ENCODE data around the gene AK8.

AK8 gene

DNA sequence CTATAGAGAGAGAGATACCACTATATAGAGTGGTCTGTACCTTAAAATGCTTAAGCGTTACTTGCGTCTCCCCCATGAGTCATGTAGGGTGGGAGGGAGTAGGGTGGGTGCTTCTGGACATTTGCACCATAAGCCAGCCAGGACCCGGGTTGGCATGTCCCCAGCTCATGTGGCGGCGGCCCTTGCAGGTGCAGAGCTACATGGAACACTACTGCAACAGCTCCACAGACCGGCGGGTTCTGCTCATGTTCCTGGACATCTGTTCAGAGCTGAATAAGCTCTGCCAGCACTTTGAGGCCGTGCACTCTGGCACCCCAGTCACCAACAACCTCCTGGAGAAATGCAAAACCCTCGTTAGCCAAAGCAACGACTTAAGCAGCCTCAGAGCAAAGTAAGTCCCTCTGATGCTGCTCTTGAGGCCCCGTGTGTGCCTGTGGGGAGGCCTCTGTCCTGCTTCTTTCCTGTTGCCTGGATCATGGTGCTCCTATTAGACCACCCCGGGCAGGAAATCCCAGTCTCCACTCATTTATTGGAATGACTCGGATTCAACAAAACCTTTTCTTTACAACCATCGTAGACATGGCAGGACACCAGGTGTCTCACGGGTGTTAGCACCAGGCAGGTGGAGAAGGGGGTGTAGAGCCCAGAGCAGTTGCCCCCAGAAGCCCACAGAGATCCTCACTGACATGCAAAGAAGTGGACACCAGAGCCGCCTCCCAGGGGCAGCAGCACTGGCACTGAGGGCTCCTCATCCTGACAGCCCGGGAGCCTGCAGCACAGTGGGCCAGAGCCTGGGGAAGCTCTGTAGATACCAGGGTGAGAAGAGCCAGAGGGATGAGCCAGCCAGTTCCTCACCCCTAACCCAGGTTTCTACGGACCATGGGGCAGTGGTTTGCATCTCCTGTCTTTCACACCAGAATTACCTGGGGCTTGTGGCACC, 9.4 kb upstream of the AK8 start:
- DNase-seq, result no peak

DNA sequence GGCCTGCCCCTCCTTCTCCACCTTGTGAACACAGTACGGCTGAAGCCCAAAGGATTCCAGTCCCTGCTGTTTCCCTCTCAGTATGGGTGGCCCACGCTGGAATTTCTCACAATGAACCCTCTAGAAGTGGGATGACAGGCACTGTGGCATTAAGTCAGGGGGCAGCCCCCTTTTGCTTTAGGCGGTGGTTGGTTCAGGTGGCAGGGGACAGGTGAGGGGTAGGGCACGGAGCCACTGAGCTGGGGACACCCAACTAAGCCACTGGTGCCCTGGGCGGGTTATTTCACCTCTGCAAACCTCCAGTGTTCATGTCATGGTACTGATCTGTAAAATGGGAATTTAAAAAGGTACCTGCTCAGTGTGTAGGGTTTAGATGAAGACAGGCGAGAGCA, 8.2 kb upstream of the AK8 start:
- DNase-seq, result no peak

DNA sequence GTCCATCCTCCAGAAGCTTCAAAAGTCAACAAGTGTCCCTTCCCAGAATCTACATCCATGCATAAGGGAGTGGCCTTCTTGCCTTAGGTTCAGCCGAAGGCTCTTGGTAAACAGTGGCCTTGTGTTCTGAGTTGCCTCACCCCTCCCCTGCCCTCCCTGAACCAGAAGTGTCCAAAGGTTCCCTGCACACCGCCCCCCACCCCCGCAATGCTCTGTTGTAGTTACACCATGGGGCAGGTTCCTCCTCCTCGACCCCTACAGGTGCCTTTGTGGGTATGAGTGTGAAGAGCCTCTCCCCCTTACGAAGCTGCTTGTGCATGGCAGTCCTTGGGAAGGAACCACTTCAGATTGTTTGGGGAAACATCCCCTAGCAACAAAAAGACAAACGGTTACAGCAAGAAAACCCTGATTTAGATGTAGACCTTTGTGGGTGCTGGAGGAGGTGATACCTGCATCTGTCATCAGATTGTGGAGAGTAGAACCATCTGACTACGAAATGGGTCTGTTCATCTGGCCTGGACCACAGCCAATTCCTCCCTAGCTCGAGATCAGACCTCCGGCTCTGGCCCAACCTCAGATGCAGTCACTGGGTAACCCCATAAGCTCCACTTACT, 7.7 kb upstream of the AK8 start:
- no peak for DNase-seq

DNA sequence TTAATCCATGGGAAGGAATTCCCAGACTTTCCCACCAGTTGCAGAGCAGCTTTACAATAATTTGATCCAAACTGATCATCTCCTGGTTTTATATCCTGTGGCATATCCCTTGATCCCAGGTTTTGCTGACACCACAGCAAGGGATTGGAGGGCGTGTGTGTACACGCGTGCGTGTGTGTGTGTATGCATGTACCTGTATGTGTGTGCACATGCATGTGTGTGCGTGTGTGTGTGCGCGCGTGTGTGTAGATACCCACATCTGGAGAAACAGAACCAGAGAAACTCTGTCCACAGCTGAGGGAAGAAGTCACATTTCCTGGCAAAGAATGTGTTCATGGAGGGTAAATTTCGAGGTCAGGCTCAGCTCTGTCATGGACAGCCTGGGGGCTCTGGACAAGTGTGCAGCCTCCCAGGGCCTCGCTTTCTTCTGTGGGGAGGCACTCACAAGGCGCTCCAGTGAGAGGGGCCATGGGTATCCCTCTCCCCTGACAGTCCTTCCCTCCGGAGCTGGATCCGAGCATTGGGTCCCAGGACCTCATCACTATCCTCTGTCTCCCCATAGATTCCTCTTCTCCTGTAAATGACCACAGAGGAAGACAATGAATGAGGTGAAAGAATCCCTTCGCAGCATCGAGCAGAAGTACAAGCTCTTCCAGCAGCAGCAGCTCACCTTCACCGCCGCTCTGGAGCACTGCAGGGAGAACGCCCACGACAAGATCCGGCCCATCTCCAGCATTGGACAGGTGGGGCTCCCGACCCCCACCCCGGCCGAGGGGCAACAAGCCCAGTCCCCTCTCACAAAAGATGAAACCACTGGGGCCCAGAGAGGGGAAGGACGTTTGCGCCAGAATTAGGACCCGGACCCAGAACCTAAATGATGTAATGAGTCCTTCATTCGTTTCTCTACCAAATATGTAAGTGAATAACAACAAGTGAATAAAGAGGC, 5.5 kb upstream of the AK8 start:
- no peak for DNase-seq

DNA sequence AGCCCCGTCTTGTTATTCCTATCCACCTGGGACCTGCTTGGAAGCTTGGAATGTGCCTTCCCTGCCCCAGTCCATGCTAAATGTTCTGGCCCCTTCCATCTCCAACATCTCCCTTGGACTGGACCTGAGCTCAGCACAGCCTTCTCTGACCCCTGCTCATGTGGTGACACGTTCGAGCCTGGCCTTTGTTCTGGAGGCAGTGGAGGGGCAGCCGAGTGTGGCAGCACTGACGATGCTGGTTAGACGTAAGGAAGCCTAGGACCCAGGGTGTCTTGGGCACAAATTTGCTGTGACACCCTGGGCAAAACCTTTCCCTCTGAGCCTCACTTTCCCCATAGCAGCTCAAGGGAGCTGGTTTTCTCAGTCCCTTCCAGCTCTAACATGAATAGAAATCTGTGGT, 4.5 kb upstream of the AK8 start:
- no peak for DNase-seq

DNA sequence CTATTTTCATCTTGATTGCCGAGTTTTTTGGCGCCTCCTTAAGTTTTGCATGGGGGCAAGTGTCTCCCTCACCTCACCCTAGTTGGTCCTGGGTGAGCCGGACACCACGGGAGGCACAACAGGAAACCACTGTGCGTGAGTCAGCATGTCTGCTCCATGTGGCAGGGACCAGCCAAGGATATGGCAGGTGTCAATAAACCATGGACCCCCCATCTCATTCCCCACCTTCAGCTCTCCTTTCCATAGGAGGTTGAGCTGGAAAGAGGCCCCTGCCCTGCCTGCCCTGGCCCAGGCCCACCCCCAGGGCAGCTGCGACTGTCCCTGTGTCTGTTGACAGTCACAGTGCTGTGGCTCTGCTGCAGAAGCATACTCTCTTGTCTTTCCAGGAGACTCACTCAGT, 3.7 kb upstream of the AK8 start:
- DNase-seq, result no peak

DNA sequence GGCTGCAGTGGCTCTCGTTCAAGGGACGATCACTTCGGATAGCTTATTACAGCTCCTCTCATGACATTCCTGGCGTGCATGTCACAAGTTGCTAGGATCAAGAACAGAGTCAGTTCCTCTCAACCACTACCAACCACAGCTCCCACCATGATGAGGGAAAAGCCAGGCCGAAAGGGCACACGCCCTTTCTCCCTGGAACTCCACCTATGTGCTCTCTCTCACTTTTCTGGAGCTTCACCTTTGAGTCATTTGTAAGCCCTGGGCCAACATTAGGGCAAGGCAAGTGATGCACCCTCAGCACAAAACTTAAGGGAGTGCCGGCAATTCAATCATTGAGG, 2.2 kb upstream of the AK8 start:
- no peak for DNase-seq

DNA sequence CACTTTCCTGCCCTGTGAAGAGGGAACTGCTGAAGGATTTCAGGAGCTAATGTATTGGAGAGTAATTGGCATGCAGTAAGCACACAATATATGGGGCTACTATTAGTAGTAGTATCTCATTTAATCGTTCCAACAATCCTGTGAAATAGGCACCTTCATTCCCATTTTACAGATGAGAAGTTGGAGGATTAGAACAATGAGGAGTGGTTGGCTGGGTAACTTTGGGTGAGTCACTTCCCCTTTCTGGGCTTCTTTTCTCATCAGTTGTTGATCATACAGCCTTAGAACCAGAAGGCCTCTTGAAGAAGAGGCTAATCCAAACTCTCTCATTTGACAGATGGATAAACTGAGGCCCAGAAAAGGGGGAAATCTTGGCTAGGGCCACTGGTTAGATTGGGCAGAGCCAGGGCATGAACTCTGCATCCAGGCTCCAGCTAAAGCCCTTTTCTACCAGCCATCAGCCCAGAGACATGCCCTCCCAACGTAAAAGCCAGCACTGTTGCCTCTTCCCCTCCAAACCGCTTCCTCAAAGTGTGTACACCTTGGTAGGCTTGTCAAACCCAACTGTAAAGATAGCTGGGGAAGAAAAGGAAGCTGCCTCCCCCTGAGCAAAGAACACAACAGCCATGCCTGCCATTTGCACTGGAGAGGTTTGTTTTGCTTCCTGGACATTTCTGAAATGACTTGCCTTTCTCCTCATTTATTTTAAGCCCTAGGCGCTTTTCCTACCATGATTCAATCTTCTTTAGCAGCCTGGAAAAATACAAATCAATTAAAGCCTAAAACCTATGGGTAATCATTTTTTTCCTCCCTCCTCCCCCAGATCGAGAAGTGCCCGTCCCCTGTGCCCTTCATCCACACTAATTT, 1.6 kb upstream of the AK8 start:
- no peak for DNase-seq

DNA sequence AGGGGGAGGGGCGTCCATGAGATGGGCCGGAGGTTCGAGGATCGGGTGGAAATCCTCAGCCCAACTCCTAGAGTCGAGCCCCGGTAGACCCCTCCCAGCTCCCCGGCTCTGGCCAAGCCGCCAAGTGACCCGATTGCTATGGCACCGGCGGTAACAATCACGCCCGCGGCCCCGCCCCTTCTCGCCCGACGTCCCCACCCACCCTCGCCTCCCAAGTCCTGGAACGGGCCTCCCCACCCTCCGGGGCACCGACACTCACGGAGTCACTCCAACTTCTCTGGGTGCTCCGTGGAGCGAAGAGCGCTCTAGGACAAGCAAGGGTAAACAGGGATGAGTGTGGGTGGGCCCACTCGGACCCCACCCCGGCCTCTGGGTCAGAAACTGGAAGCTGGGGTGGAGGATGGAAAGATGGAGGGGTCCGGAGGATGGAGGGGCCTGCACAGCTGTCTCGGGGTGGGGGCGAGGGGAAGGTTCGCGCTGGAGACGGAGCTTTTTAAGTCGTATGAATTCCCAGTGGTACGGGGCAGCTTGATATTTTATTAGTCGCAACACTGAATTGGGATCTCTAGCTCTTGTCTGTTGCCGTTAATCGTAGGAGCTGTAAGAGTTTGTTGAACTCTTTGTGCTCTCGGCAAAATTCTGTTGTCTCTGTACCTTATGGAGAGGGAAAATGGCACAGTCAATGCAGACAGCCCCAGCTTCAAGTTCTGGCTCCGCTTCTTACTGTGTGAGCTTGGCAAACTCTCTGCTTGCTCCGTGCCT, 792 bp upstream of the AK8 start, which contains the start of gene SPACA9:
SPACA9 (plus strand) TSS at position 204 of the 762 bp plus-strand sequence. CDS start 5,050 bp downstream, outside the sequence.
- DNase-seq, result peak; percentile 54

DNA sequence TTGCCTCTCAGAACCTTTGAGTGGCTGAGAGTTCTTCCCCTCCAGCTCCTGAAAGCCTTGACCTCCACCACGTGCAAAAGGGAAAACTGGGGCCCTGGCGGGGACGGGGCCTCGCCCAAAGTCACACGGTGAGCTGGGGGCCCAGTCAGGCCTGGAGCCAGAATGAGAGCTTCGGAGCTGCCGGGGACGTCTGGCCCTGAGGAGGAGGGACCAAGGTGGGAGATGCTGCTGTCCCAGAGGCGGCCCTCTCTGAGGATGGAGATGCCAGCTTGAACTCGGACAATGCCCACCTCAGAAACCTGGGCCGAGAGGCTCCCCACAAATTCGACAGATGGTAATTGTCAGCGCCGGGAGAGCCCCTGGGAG, 643 bp downstream of the AK8 start:
- DNase-seq, result no peak

DNA sequence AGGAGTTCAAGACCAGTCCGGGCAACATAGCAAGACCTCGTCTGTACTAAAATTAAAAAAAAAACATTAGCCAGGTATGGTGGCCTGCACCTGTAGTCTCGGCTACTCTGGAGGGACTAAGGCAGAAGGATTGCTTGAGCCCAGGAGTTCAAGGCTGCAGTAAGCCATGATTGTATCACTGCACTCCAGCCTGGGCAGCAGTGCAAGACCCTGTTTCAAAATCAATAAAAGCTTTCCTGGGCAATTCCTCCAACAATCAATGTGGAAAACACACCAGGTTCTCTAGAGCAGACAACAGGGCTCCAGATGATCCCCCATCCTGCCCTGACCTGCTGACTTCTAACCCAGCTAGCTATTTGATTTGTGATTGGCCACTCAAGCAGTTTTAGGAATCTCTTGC, 1.2 kb downstream of the AK8 start:
- DNase-seq, result no peak

DNA sequence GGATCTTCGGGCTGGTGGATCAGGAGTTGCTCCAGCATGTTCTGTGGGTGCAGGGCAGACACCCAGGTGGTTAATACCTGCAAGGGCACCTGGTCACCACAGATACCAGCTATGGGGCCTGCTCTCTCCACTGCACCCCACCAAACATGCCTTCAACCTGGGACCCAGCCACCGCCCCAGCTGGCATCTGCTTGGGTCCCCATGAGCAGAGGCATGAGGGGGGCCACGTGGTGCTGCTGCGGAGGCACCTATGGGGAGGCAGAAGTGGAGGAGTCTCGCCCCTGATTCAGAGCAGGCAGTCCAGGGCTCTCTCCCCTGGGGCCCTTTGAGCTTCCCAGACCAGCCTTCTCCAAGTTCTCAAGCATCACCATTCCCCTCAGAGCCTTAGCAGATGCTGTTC, 2.9 kb downstream of the AK8 start:
- DNase-seq, result no peak

DNA sequence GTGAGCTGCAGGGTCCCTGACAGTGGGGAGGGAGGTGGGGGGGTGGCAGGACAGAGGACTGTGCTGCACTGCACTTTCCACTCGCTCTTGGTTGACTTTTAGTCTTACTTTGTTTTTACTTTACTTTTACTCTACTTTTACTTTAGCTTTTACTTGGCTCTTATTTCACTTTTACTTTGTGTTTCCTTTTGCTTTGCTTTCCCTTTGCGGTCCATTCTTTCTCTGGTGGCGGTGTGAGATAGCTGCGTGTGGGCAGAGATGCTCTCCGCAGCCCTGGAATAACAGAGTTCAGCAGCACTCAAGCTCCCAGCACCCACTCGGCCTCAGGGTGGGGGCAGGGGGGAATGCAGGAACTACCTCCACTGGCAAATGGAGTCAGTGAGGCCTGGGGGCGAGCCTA, 4.7 kb downstream of the AK8 start:
- no peak for DNase-seq

DNA sequence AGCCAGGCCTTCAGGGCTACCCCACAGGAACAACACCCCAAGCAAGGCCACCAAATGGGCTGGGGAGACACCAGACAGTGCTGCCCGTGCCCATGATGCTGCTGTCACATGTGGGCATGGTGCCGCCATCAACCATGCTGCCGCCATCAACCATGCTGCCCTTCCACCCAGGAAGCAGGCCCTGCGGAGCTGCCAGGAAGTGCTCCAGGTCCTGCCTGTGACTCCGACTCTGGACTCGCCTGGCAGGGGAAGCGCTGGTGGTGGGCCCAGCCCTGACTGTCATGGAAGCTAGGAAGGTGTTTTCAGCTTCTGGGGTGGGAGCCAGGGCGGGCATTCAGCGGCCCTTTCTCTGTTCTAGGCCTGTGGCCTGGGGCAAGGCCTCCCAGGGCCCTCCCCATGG, 8.8 kb downstream of the AK8 start:
- no peak for DNase-seq

DNA sequence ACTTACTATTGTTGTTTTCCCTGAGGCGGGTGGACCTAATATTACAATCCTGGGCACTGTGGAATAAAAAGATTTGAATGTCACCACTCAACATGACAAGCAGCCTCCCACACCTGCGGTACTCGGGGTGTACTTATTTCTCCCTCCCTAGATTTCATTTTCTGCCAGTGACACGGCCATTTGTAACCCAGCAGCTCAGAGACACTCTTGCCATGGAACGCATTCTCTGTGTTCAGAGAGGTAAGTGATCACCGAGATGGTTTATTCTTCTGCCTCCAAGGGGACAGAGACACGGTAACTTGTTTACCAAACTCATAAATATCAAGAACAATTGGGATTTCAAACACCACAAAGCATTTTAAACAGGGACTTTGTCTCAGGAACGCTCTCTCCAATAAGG, 11.2 kb downstream of the AK8 start:
- no peak for DNase-seq

DNA sequence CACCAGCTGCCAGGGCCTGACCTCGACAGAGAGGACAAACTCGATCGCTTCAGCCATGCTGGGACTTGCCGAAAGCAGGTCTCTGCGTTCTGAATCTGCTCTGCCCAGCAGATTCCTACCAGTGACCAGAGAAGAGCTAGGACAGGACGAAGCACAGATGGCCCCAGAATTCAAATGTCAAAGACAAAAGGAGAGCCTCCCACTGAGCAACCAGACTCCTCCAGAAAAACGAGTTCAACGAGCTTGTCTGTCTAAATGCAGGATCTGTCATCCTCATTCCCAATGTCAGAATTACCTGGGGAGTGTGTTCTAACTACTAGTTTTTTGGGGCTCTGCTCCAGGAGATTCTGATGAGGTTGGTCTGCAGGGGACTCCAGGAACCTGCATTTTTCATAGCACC, 13.4 kb downstream of the AK8 start:
- DNase-seq, result no peak

DNA sequence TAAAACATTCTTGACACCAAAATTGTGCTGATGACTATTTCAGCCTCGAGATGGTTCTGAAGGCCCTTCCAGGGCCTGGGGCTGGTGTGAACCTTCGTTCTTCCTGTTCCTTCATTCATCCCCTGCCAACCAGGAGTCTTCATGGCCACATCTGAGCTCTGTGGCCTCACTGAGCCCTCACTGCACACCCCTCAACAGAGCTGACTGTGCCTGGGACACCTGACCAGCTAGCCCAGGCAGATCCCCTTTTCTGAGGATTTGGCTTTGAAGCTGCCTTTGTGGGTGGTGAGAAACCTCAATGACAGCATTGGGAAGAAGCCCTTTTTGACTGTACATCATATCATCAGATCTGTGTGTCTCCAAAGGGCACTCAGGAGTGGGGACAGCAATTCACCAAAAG, 13.8 kb downstream of the AK8 start:
- DNase-seq, result no peak

DNA sequence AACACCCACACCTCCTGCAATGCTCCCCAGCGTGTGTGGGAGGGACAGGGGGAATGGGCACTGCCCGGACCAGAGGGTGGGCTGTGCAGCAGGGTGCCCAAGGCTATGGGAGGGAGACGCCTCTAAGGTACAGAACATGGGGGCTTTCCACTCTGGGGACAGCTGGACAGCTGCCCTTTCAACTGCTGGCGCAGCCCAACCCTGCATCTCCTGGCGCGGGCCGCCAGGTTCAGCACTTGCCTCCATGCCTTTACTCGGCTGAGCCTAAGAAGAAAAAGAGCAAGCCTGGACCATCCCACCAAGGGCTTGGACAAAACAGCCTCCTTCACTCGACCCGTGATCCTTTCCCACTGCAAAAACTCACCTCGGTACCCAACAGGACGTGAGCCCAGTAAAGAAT, 15.0 kb downstream of the AK8 start:
- no peak for DNase-seq

DNA sequence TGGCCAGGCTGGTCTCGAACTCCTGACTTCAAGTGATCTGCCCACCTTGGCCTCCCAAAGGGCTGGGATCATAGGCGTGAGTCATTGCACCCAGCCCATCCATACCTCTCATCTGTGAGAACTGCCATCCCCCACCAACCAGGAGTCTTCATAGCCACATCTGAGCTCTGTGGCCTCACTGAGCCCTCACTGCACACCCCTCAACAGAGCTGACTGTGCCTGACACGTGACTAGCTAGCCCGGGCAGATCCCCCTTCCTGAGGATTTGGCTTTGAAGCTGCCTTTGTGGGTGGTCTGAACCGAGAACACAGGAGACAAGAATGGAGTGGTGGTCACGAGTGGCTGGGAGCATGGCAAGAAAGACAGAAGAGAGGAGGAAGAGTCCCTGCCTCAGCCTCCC, 15.6 kb downstream of the AK8 start:
- DNase-seq, result no peak

DNA sequence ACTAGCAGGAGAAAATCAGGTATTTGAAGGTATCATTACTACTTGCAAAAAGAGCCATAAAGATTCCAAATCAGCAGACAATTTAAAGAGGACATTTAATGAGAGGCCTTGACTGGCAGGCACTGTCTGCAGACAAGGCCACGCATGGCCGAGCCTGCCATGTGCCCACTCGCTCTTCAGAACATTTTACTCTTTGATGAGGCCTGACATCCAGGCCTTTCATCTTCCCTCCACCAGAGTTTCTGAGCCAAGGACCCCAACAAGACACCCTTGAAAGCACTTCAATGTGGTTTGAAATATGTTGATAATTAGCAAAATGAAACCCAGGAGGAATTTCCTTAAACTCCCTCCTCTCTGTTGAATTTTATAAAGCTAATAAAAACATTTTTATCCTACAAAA, 16.4 kb downstream of the AK8 start:
- no peak for DNase-seq

DNA sequence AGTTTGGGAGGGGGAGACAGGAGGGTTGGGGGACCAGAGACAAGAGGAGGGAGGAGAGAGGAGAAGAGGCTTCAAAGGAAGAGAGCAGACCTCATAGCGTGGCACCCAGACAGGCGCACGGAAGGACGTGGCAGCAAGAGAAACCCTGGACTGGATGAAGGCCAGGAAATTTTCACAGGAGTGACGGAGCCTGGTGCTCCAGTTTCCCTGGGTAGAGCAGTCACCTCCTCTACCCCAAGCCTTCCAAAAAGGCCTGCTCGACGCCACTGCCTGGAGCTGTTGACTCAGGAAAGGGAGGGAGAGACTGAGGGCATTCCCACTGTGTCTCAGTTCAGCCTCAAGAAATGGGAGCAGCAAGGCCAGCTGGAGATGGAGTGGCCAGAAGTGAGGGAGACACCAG, 19.3 kb downstream of the AK8 start:
- no peak for DNase-seq

All from CD4-positive, alpha-beta T cell treated with Interleukin-6 for 4 hours (primary cell).